ENCODE measurements around the gene SIGLEC10.
A peak's percentile ranks its signal among the peaks of the same experiment; 100 is the strongest.
"Not testable (repeated sequence)": the region's sequence is repeated elsewhere in the genome, so short reads cannot be mapped to it uniquely, and the experiment has no call there.

Gene SIGLEC10

DNA sequence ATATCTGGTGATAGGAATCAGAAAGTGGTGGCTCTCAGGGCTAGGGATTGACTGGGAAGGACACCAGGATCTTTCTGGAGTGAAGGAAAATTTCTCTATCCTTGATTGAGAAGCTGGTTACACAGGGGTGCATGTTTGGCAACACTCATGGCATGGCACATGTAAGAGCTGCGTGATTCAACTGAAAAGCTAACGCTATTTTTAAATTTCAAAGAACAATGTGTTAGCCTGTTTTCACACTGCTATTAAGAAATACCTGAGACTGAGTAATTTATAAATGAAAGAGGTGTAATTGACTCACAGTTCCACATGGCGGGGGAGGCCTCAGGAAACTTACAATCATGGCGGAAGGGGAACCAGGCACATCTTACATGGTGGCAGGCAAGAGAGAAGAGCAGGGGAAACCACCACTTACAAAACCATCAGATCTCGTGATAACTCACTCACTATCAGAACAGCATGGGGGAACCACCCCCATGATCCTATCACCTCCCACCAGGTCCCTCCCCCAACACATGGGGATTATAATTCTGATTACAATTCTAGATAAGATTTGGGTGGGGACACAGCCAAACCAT is 33.4 kb upstream of the SIGLEC10 start:
- no peaks in the 10 kb centered on the region for H3K36me3 ChIP-seq
- no peaks in the 10 kb centered on the region for H3K9me3 ChIP-seq
- no peak overlapping the region for H3K4me3 ChIP-seq (ENCODE audit: low read depth in 1 of 2, low read length in 1 of 2)
- no peak overlapping the region for H3K27ac ChIP-seq
- no peak for TF ChIP-seq CTCF (IDR thresholded peaks at IDR 0.05)
- no peaks in the 10 kb centered on the region for H3K4me1 ChIP-seq (ENCODE audit: control insufficient read depth in 1 of 2, insufficient read depth in 1 of 2, low read depth in 1 of 2, low read length in 1 of 2)
- peaks cover 35% of the 10 kb centered on the region for H3K27me3 ChIP-seq

GRCh38 chr19:51448411-51449016 is 31.1 kb upstream of the SIGLEC10 start:
- H3K4me1 ChIP-seq (ENCODE audit: control insufficient read depth in 1 of 2, insufficient read depth in 1 of 2, low read depth in 1 of 2, low read length in 1 of 2) = no peaks in the 10 kb centered on the region
- no peak for TF ChIP-seq CTCF (IDR thresholded peaks at IDR 0.05)
- no peaks in the 10 kb centered on the region for H3K9me3 ChIP-seq
- no peak overlapping the region for H3K4me3 ChIP-seq (ENCODE audit: low read depth in 1 of 2, low read length in 1 of 2)
- no peaks in the 10 kb centered on the region for H3K36me3 ChIP-seq
- H3K27me3 ChIP-seq = peaks cover 35% of the 10 kb centered on the region
- no peak overlapping the region for H3K27ac ChIP-seq

DNA sequence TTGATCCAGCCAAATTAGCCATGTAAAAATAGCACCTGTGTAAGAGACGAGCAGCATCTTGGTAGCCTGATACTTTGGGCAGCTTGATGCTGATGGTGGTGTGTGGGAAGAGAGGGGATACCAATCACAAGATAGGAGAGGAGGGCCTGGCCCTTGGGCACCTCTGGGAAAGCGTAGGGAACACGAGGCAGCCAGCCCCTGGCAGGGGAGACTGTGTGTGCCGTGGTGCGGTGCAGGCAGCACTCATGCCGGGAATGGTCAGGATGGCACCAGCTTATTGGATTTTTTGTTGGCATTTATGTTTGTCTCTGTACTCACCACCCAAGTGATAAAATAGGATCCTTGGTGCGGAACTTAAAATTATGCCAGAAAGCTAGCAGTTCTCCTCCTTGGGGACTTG is 30.6 kb upstream of the SIGLEC10 start:
- TF ChIP-seq CTCF (IDR thresholded peaks at IDR 0.05) = no peak
- Histone ChIP-seq H3K9me3 (no peaks in the 10 kb centered on the region), H3K27me3 (peaks cover 35% of the 10 kb centered on the region), H3K36me3 (no peaks in the 10 kb centered on the region), H3K4me3 (ENCODE audit: low read depth in 1 of 2, low read length in 1 of 2) (no peak overlapping the region), H3K27ac (no peak overlapping the region), H3K4me1 (ENCODE audit: control insufficient read depth in 1 of 2, insufficient read depth in 1 of 2, low read depth in 1 of 2, low read length in 1 of 2) (no peaks in the 10 kb centered on the region)

DNA sequence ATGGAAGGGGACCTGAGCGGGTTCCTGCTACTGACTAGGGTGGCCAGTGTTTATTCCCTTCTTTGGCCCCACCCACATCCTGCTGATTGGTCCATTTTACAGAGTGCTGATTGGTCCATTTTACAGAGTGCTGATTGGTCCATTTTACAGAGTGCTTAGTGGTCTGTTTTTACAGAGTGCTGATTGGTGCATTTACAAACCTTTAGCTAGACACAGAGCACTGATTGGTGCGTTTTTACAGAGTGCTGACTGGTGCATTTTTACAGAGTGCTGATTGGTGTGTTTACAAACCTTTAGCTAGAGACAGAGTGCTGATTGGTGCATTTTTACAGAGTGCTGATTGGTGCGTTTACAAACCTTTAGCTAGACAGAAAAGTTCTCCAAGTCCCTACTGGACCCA is 30.1 kb upstream of the SIGLEC10 start:
- H3K27ac ChIP-seq; H3K4me3 ChIP-seq (ENCODE audit: low read depth in 1 of 2, low read length in 1 of 2); H3K9me3 ChIP-seq: not testable (repeated sequence)

GRCh38 chr19:51441410-51442390 is 24.3 kb upstream of the SIGLEC10 start:
- no peak for TF ChIP-seq CTCF (IDR thresholded peaks at IDR 0.05)
- no peaks in the 10 kb centered on the region for H3K9me3 ChIP-seq
- no peaks in the 10 kb centered on the region for H3K36me3 ChIP-seq
- peak overlapping the region; percentile 0 to 4 for H3K4me3 ChIP-seq (ENCODE audit: low read depth in 1 of 2, low read length in 1 of 2)
- peaks cover 20 to 25% of the 10 kb centered on the region in 2 experiments for H3K4me1 ChIP-seq (ENCODE audit: control insufficient read depth in 1 of 2, insufficient read depth in 1 of 2, low read depth in 1 of 2, low read length in 1 of 2)
- H3K27me3 ChIP-seq = peaks cover 23% of the 10 kb centered on the region
- H3K27ac ChIP-seq = peak overlapping the region; percentile 10

More for the DNA sequence above, 30.1 kb upstream of the SIGLEC10 start:
- peaks cover 35% of the 10 kb centered on the region for H3K27me3 ChIP-seq
- not testable (repeated sequence) for H3K4me1 ChIP-seq (ENCODE audit: control insufficient read depth in 1 of 2, insufficient read depth in 1 of 2, low read depth in 1 of 2, low read length in 1 of 2); H3K36me3 ChIP-seq
